HFFc6 (cell line): ENCODE measurements around the gene PAM16. TPM values are rescaled to one million over a fixed set of nuclear protein-coding genes. Genes with fewer than 3 reads are reported as not detected.

ENCODE experiments used
- DNase-seq: peaks from one replicate; pipeline ENCODE4 v3.0.0-alpha.2; 2018
- H3K27ac Mint-ChIP-seq: 2 replicates; pipeline ENCODE4 v1.8.0; 2020; ENCODE audit warnings: mild to moderate bottlenecking, mixed read lengths
- H3K27me3 Mint-ChIP-seq: 2 replicates; pipeline ENCODE4 v1.8.0; 2021; ENCODE audit warnings: mild to moderate bottlenecking, moderate library complexity, mixed read lengths; ENCODE audit not compliant: insufficient read depth
- H3K36me3 Mint-ChIP-seq: 2 replicates; pipeline ENCODE4 v1.8.0; 2021; ENCODE audit warnings: low read depth, mixed read lengths
- H3K4me1 Mint-ChIP-seq: 2 replicates; pipeline ENCODE4 v1.8.0; 2020; ENCODE audit warnings: low read depth, mixed read lengths
- H3K4me3 Mint-ChIP-seq: 2 replicates; pipeline ENCODE4 v1.8.0; 2020; ENCODE audit warnings: mild to moderate bottlenecking, moderate library complexity, mixed read lengths
- H3K9me3 Mint-ChIP-seq: 2 replicates; pipeline ENCODE4 v1.8.0; 2020; ENCODE audit warnings: mild to moderate bottlenecking, mixed read lengths
- CTCF ChIP-seq: fragments of 200-600 bp; sonication (generic); IDR thresholded peaks from 2 replicates; pipeline ENCODE4 v1.5.0; 2021; ENCODE audit warnings: antibody characterized with exemption, mild to moderate bottlenecking
- total RNA-seq, 6 experiments: library from RNA; stranded (reverse); fragmentation: NEBNext Ultra II Directional; extraction: Animal tissue kit (Norgen Biotek cat#: 25700); gene quantifications; 2 replicates in 1 of 6; 3 replicates in 5 of 6; pipeline ENCODE4 v1.2.3, GENCODE V29; 2021

The PAM16 gene
- total RNA-seq, 6 experiments from 2014 or later: 44.9 to 50.8 (median 46.1) TPM

- Mint-ChIP-seq H3K4me1 (peaks cover 20% of the 10 kb centered on the region), H3K27me3 (no peaks in the 10 kb centered on the region; the same call in 1 of the 2 replicates)
- TF ChIP-seq CTCF: no peak
Observed at GRCh38 chr16:4332083-4332482, 19.0 kb downstream of the PAM16 start.

GRCh38 chr16:4330277-4330874 lies 20.7 kb downstream of the PAM16 start:
- peak; percentile 98 for TF ChIP-seq CTCF
- H3K4me3 Mint-ChIP-seq: no peak overlapping the region
- peaks cover 24% of the 10 kb centered on the region for H3K4me1 Mint-ChIP-seq
- H3K27ac Mint-ChIP-seq: no peak overlapping the region
- H3K9me3 Mint-ChIP-seq: no peaks in the 10 kb centered on the region
- H3K36me3 Mint-ChIP-seq: no peaks in the 10 kb centered on the region
- DNase-seq: peak; percentile 60
- H3K27me3 Mint-ChIP-seq: no peaks in the 10 kb centered on the region; the same call in 1 of the 2 replicates

More at GRCh38 chr16:4332083-4332482, 19.0 kb downstream of the PAM16 start:
- no peak overlapping the region for H3K4me3 Mint-ChIP-seq
- no peaks in the 10 kb centered on the region for H3K9me3 Mint-ChIP-seq
- no peak for DNase-seq
- no peak overlapping the region for H3K27ac Mint-ChIP-seq
- peaks cover 5% of the 10 kb centered on the region; the same call in 1 of the 2 replicates for H3K36me3 Mint-ChIP-seq

- no peaks in the 10 kb centered on the region for H3K9me3 Mint-ChIP-seq
- DNase-seq: no peak
- peaks cover 30% of the 10 kb centered on the region for H3K4me1 Mint-ChIP-seq
Observed at GRCh38 chr16:4328782-4329775, 22.0 kb downstream of the PAM16 start.

GRCh38 chr16:4328046-4328781 lies 22.9 kb downstream of the PAM16 start:
- H3K9me3 Mint-ChIP-seq: no peaks in the 10 kb centered on the region
- H3K27ac Mint-ChIP-seq: peak overlapping the region; percentile 88
- H3K36me3 Mint-ChIP-seq: no peaks in the 10 kb centered on the region
- H3K27me3 Mint-ChIP-seq: no peaks in the 10 kb centered on the region; the same call in 1 of the 2 replicates
- DNase-seq: peak; percentile 83
- peak overlapping the region; percentile 58 for H3K4me3 Mint-ChIP-seq
- peaks cover 30% of the 10 kb centered on the region for H3K4me1 Mint-ChIP-seq
- TF ChIP-seq CTCF: peak; percentile 79

More at GRCh38 chr16:4328782-4329775, 22.0 kb downstream of the PAM16 start:
- no peaks in the 10 kb centered on the region for H3K36me3 Mint-ChIP-seq
- peak overlapping the region; percentile 88 for H3K27ac Mint-ChIP-seq
- TF ChIP-seq CTCF: no peak
- H3K4me3 Mint-ChIP-seq: peak overlapping the region; percentile 58
- no peaks in the 10 kb centered on the region; the same call in 1 of the 2 replicates for H3K27me3 Mint-ChIP-seq

- no peaks in the 10 kb centered on the region for H3K9me3 Mint-ChIP-seq
- peak overlapping the region; percentile 58; the same call in 1 of the 2 replicates for H3K4me3 Mint-ChIP-seq
- no peaks in the 10 kb centered on the region; the same call in 1 of the 2 replicates for H3K27me3 Mint-ChIP-seq
- no peak for TF ChIP-seq CTCF
- no peak overlapping the region for H3K27ac Mint-ChIP-seq
- DNase-seq: no peak
- H3K4me1 Mint-ChIP-seq: peaks cover 30% of the 10 kb centered on the region
- no peaks in the 10 kb centered on the region for H3K36me3 Mint-ChIP-seq
Observed at GRCh38 chr16:4327386-4328045, 23.6 kb downstream of the PAM16 start.
